GM19351 (cell line): ENCODE data around the gene TCF15.

Source experiments
- ATAC-seq: cut with Tn5 transposase; IDR thresholded peaks from one replicate; pipeline ENCODE4 v1.9.1; 2021; ENCODE audit warnings: mild to moderate bottlenecking, moderate library complexity; ENCODE audit not compliant: unreplicated experiment

The TCF15 gene

GRCh38 chr20:558117-558516, 52.0 kb downstream of the TCF15 start:
- ATAC-seq = no peak

GRCh38 chr20:556984-557383, 53.1 kb downstream of the TCF15 start:
- no peak for ATAC-seq

- no peak for ATAC-seq
These were observed 54.1 kb downstream of the TCF15 start for GRCh38 chr20:555976-556385.
